Ectodermal cell (in vitro differentiated cells): Measurements from ENCODE around the gene IRF2.

Experiments used
- H3K27ac ChIP-seq: 2 replicates; pipeline ENCODE4 v1.7.0; 2013; ENCODE audit warnings: mild to moderate bottlenecking, low read depth, low read length; ENCODE audit not compliant: insufficient read depth, poor library complexity, severe bottlenecking
- H3K27me3 ChIP-seq: 2 replicates; pipeline ENCODE4 v1.7.0; 2013; ENCODE audit warnings: mild to moderate bottlenecking, low read length; ENCODE audit not compliant: insufficient read depth, control insufficient read depth, poor library complexity, severe bottlenecking
- H3K36me3 ChIP-seq: one replicate; pipeline ENCODE4 v1.7.0; 2013; ENCODE audit warnings: low read length; ENCODE audit not compliant: control insufficient read depth, insufficient read depth
- H3K4me1 ChIP-seq: one replicate; pipeline ENCODE4 v1.7.0; 2013; ENCODE audit warnings: low read length; ENCODE audit not compliant: control insufficient read depth, insufficient read depth
- H3K4me3 ChIP-seq: 2 replicates; pipeline ENCODE4 v1.7.0; 2013; ENCODE audit warnings: low read depth, low read length, control low read depth; ENCODE audit not compliant: insufficient read depth
- H3K9me3 ChIP-seq: 2 replicates; pipeline ENCODE4 v1.7.0; 2013; ENCODE audit warnings: mild to moderate bottlenecking, low read length, moderate library complexity; ENCODE audit not compliant: control insufficient read depth
- WGBS, 2 experiments: methylation state at CpG; one replicate each; pipeline ENCODE4 v1.1.7; 2013; ENCODE audit warnings: missing lambda C conversion rate in 2 of 2; 5-methylcytosine and 5-hydroxymethylcytosine counted together

Gene IRF2

DNA sequence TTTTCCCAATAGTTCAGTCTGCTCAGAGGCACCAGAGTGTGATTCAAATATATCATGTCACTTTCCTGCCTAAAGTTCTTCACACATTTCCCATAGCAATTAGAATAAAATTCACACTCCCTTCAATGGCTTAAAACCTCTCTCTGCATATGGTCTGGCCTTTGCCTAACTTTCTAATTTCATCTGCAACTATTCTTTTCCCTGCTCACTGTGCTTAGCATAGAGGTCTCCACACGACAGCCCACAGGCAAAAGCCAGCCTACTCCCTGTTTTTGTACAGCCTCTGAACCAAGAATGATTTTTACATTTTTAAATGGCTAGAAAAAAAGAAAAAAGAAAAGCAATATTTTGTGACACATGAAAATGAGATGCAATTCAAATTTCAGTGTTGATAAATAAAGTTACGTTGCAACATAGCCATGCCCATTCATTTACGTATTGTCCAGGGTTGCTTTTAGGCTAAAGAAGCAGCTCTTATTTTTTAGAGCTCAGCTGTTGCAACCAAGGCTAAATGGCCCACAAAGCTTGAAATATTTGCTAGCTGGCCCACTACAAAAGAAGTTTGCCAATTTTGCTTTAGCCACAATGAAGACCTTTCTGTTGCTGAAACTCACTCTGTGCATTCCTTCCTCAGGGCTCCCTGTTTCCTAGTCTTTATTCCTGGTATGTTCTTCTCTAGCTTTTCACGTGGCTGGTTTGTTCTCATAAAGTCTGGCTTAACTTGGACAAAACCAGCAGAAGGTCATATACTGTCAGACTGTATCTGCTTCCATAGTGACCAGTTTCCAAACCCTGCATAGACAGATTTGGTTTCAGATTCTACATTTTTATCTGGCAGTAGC is 26.6 kb upstream of the IRF2 start:
- WGBS, 2 experiments: 92 to 93% methylated on average over 4 of the region's 4 CpGs
- no peak overlapping the region for H3K4me3 ChIP-seq
- H3K27ac ChIP-seq: no peak overlapping the region
- H3K4me1 ChIP-seq: no peaks in the 10 kb centered on the region
- H3K27me3 ChIP-seq: no peaks in the 10 kb centered on the region
- no peaks in the 10 kb centered on the region for H3K36me3 ChIP-seq
- no peaks in the 10 kb centered on the region for H3K9me3 ChIP-seq

- no peak overlapping the region for H3K4me3 ChIP-seq
- H3K36me3 ChIP-seq: no peaks in the 10 kb centered on the region
- no peaks in the 10 kb centered on the region for H3K27me3 ChIP-seq
- no peaks in the 10 kb centered on the region for H3K4me1 ChIP-seq
- no peaks in the 10 kb centered on the region for H3K9me3 ChIP-seq
- no peak overlapping the region for H3K27ac ChIP-seq
Observed at GRCh38 chr4:184499996-184500395, 25.6 kb upstream of the IRF2 start.

- WGBS, 2 experiments: 92 to 93% methylated on average over 10 of the region's 10 CpGs
- no peaks in the 10 kb centered on the region for H3K4me1 ChIP-seq
- no peaks in the 10 kb centered on the region for H3K27me3 ChIP-seq
- no peak overlapping the region for H3K4me3 ChIP-seq
- H3K9me3 ChIP-seq: no peaks in the 10 kb centered on the region
- H3K27ac ChIP-seq: no peak overlapping the region
- no peaks in the 10 kb centered on the region for H3K36me3 ChIP-seq
Observed at GRCh38 chr4:184498598-184498997, 24.2 kb upstream of the IRF2 start.

DNA sequence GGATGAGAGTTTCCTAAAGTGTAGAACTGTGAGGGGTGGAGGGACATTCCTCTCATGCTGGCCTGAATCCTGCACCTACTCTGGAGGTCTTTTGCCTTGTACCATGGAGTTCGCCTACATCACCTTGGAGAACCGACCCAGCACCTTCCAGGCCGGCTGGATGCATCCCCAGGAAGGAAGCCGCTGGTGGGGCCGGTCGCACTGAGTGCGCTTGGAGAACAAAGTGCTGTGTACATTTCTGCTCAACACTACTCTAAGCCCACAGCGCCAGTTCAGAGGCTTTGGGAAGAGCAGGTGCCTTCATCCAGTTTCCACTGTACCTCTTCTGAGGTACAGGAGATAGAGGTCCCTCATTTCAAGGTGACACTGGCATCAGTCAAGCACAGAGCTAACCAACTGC is 15.4 kb upstream of the IRF2 start:
- Histone ChIP-seq H3K27ac (no peak overlapping the region), H3K36me3 (no peaks in the 10 kb centered on the region), H3K4me1 (no peaks in the 10 kb centered on the region), H3K4me3 (no peak overlapping the region), H3K27me3 (no peaks in the 10 kb centered on the region), H3K9me3 (no peaks in the 10 kb centered on the region)
- 93 to 96% methylated on average over 8 of the region's 8 CpGs for WGBS, 2 experiments

DNA sequence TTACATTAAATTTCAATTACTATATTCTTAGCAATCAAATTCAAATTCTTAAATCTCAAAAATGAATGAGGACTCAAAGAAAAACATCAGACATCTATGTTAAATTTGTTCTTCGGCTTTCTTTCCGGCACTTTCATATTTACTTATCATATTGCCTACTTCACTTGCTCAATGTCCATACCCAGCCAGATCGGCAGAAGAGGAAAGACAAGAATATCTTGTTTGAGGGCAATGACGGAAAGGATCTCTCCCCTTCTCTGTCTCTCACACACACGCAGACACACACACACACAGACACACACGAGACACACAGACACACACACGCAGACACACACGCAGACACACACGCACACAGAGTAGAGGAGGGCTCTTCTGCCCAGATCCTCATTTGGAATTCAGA is 13.2 kb upstream of the IRF2 start:
- H3K9me3 ChIP-seq: no peaks in the 10 kb centered on the region

GRCh38 chr4:184485279-184485678 is 10.9 kb upstream of the IRF2 start:
- 92 to 98% methylated on average over 2 of the region's 2 CpGs for WGBS, 2 experiments
- Histone ChIP-seq H3K27me3 (no peaks in the 10 kb centered on the region), H3K4me1 (no peaks in the 10 kb centered on the region), H3K27ac (no peak overlapping the region), H3K9me3 (no peaks in the 10 kb centered on the region), H3K4me3 (no peak overlapping the region), H3K36me3 (no peaks in the 10 kb centered on the region)

More for the DNA sequence above, 13.2 kb upstream of the IRF2 start:
- Histone ChIP-seq H3K27me3 (no peaks in the 10 kb centered on the region), H3K27ac (no peak overlapping the region), H3K36me3 (no peaks in the 10 kb centered on the region), H3K4me1 (no peaks in the 10 kb centered on the region), H3K4me3 (no peak overlapping the region)
- WGBS, 2 experiments: 91 to 93% methylated on average over 9 of the region's 9 CpGs

DNA sequence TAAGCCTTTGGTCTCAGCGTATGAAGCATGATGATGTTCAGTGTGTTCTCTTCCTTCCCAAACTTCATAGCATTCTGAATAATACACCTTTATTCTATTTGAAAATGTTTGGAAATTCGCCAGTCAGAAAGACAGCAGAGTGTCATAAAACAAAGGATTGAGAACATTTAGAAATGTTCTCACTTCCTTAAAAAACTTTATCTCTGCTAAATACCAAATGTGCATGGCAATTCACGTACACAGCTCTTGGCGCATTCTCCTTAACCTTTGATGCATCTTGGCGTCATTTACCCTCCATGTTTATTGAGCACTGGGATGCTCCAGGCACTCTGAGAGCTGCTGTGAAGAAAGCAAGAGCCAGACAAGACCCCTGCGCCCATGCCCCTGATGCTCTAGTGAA is 7.2 kb upstream of the IRF2 start:
- no peaks in the 10 kb centered on the region for H3K9me3 ChIP-seq
- H3K27me3 ChIP-seq: no peaks in the 10 kb centered on the region
- 92 to 94% methylated on average over 5 to 6 of the region's 6 CpGs for WGBS, 2 experiments
- no peak overlapping the region for H3K4me3 ChIP-seq
- no peaks in the 10 kb centered on the region for H3K4me1 ChIP-seq
- no peak overlapping the region for H3K27ac ChIP-seq
- H3K36me3 ChIP-seq: no peaks in the 10 kb centered on the region

- no peak overlapping the region for H3K27ac ChIP-seq
- H3K4me3 ChIP-seq: no peak overlapping the region
- peaks cover 5% of the 10 kb centered on the region for H3K27me3 ChIP-seq
- no peaks in the 10 kb centered on the region for H3K4me1 ChIP-seq
- no peaks in the 10 kb centered on the region for H3K36me3 ChIP-seq
- no peaks in the 10 kb centered on the region for H3K9me3 ChIP-seq
- WGBS, 2 experiments: 96 to 97% methylated on average over 1 of the region's 1 CpG
Observed at GRCh38 chr4:184479516-184479950, 5.2 kb upstream of the IRF2 start.

DNA sequence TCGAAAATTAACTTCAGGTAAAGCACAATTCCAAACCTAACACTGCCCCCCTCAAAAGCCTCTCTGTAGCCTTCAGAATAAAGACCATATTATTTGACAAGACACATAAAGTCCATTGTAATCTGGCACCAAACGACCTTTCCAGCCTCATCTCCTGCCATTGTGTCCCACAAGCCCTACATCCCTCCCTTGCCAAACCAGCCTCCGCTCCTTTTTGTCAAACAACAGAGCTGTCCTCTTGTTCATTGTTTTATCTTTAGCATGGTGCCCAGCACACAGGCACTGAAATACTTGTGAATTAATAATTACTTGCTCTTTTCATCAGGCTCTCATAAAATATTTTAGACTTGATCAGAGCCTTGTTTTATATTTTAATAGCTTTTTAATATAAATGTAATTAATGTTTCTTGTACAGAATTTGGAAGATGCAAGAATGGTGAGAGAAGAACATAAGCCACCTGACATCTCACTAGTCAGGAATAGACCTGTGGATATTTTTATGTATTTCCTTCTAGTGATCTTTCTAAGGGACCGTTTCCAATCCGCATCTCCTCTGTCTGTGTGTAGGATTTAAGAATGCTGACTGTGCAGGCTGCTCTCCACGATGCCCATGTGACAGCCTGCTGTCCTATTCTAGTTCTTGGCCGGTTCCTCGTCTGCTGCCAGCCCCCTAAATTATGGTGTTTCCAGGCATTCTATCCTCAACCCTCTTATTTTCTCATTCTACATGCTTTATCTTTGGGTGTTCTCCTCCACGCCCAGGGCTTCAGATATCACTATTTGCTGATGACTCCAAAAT is 3.0 kb upstream of the IRF2 start:
- Histone ChIP-seq H3K4me3 (no peak overlapping the region), H3K36me3 (no peaks in the 10 kb centered on the region), H3K27ac (no peak overlapping the region), H3K27me3 (peaks cover 5% of the 10 kb centered on the region), H3K4me1 (no peaks in the 10 kb centered on the region), H3K9me3 (no peaks in the 10 kb centered on the region)
- whole genome bisulfite sequencing, 2 experiments: 81 to 84% methylated on average over 9 of the region's 9 CpGs

- no peak overlapping the region for H3K4me3 ChIP-seq
- H3K4me1 ChIP-seq: no peaks in the 10 kb centered on the region
- no peaks in the 10 kb centered on the region for H3K9me3 ChIP-seq
- H3K27me3 ChIP-seq: peaks cover 5% of the 10 kb centered on the region
- no peaks in the 10 kb centered on the region for H3K36me3 ChIP-seq
- H3K27ac ChIP-seq: no peak overlapping the region
- whole genome bisulfite sequencing, 2 experiments: 78 to 80% methylated on average over 8 of the region's 8 CpGs
Observed at GRCh38 chr4:184476695-184477094, 2.3 kb upstream of the IRF2 start.
